Measurements from ENCODE around the gene MRPL18.
"Not testable (repeated sequence)": the region's sequence is repeated elsewhere in the genome, so short reads cannot be mapped to it uniquely, and the experiment has no call there.

Gene MRPL18

DNA sequence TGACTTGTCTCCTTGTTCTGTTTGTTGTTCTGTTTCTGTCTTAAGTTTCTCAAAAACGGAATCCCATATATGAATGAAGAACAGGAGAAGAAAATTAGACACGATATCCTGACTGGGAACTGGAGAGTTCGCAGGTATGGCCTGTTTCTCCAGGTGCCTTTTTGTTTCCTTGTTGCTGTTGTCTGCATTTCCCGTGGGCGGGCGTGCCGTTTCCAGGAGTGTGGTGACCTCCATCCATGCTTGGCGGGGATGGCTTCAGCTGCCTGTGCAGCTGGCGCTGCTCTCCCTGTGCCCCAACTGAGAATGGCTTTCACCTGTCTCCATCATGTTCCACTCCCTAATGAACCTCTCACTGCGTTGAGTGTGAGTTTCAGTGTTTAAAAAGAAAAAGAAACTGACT lies 14.2 kb downstream of the MRPL18 start:
- Histone ChIP-seq H3K4me1 (ENCODE audit: insufficient read depth, low read length) (no peaks in the 10 kb centered on the region), H3K27ac (ENCODE audit: low read depth, low read length) (no peak overlapping the region), H3K9ac (ENCODE audit: low read depth, low read length) (no peak overlapping the region), H3K4me3 (ENCODE audit: low read length) (no peak overlapping the region), H3K36me3 (ENCODE audit: insufficient read depth, low read length) (no peaks in the 10 kb centered on the region), H3K27me3 (ENCODE audit: insufficient read depth, low read length) (no peaks in the 10 kb centered on the region), H3K9me3 (ENCODE audit: insufficient read depth, low read depth, low read length) (no peaks in the 10 kb centered on the region)
- 95% methylated on average over 9 of the region's 10 CpGs for WGBS

DNA sequence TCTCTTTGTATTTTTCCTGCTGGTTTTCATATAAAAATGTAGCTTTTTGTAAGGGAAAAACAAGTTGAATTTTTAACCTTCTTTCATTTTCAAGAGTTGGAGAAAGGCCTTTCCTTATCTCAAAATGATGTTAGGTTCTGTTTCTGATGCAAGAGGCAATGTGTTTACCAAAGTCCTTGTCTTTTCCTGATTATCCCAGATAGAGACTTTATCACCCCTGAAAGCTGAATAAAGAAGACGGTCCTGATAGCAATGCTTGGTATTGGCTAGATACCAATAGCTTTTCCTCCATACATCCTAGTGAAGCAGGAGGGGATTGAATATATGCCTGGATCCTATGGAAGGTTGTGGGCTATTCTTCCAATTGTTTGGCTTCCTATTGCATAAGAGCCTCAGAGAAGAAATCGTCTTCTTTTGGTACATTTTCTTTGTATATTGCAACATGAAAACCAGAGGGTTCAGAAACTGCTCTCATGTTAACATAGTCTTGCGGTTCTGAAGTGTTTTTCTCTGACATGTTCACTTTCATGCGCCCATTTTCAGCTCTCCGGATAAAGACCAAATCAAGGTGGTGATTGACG lies 15.3 kb downstream of the MRPL18 start:
- H3K4me1 ChIP-seq (ENCODE audit: insufficient read depth, low read length), result no peaks in the 10 kb centered on the region
- H3K9me3 ChIP-seq (ENCODE audit: insufficient read depth, low read depth, low read length), result no peaks in the 10 kb centered on the region
- H3K9ac ChIP-seq (ENCODE audit: low read depth, low read length), result no peak overlapping the region
- whole genome bisulfite sequencing, result 89% methylated on average over 5 of the region's 6 CpGs
- H3K27ac ChIP-seq (ENCODE audit: low read depth, low read length), result no peak overlapping the region
- no peaks in the 10 kb centered on the region for H3K36me3 ChIP-seq (ENCODE audit: insufficient read depth, low read length)
- no peaks in the 10 kb centered on the region for H3K27me3 ChIP-seq (ENCODE audit: insufficient read depth, low read length)
- no peak overlapping the region for H3K4me3 ChIP-seq (ENCODE audit: low read length)

- Histone ChIP-seq H3K9ac (ENCODE audit: low read depth, low read length) (no peak overlapping the region), H3K27ac (ENCODE audit: low read depth, low read length) (no peak overlapping the region), H3K4me1 (ENCODE audit: insufficient read depth, low read length) (no peaks in the 10 kb centered on the region), H3K36me3 (ENCODE audit: insufficient read depth, low read length) (no peaks in the 10 kb centered on the region), H3K9me3 (ENCODE audit: insufficient read depth, low read depth, low read length) (no peaks in the 10 kb centered on the region), H3K27me3 (ENCODE audit: insufficient read depth, low read length) (no peaks in the 10 kb centered on the region), H3K4me3 (ENCODE audit: low read length) (no peak overlapping the region)
- WGBS, result 93% methylated on average over 9 of the region's 9 CpGs
Measured at GRCh38 chr6:159806021-159806458, 15.8 kb downstream of the MRPL18 start.

- 93% methylated on average over 4 of the region's 5 CpGs for WGBS
Measured at GRCh38 chr6:159807150-159807858, 17.0 kb downstream of the MRPL18 start.

GRCh38 chr6:159808647-159809046 lies 18.4 kb downstream of the MRPL18 start:
- WGBS, result 92% methylated on average over 6 of the region's 6 CpGs
- Histone ChIP-seq H3K9ac (ENCODE audit: low read depth, low read length) (no peak overlapping the region), H3K36me3 (ENCODE audit: insufficient read depth, low read length) (no peaks in the 10 kb centered on the region), H3K9me3 (ENCODE audit: insufficient read depth, low read depth, low read length) (no peaks in the 10 kb centered on the region), H3K27me3 (ENCODE audit: insufficient read depth, low read length) (no peaks in the 10 kb centered on the region), H3K4me3 (ENCODE audit: low read length) (no peak overlapping the region), H3K27ac (ENCODE audit: low read depth, low read length) (no peak overlapping the region), H3K4me1 (ENCODE audit: insufficient read depth, low read length) (peaks cover 9% of the 10 kb centered on the region; the same call in 1 of the 2 replicates)

More at GRCh38 chr6:159807150-159807858, 17.0 kb downstream of the MRPL18 start:
- Histone ChIP-seq H3K36me3 (ENCODE audit: insufficient read depth, low read length) (no peaks in the 10 kb centered on the region), H3K9ac (ENCODE audit: low read depth, low read length) (no peak overlapping the region), H3K4me1 (ENCODE audit: insufficient read depth, low read length) (0 out of 2 replicates have a peak, but pooled peaks cover under 1% of the 10 kb centered on the region), H3K4me3 (ENCODE audit: low read length) (no peak overlapping the region), H3K9me3 (ENCODE audit: insufficient read depth, low read depth, low read length) (no peaks in the 10 kb centered on the region), H3K27me3 (ENCODE audit: insufficient read depth, low read length) (no peaks in the 10 kb centered on the region), H3K27ac (ENCODE audit: low read depth, low read length) (no peak overlapping the region)

DNA sequence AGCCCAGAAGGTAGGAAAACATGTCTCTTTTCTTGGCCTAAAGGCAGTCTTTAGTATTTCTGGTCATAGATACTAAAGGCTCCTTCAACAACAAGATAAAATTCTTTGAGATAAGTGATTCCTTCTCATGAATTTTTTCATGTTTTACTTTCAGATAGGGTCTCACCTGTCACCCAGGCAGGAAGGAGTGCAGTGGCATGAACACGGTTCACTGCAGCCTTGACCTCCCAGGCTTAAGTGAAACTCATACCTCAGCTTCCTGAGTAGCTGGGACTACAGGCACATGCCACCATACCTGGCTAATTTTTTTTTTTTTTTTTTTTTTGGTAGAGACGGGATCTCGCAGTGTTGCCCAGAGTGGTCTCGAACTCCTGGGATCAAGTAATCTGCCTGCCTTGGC lies 18.9 kb downstream of the MRPL18 start:
- WGBS, result 97% methylated on average over 4 of the region's 4 CpGs
- Histone ChIP-seq H3K4me1 (ENCODE audit: insufficient read depth, low read length) (peaks cover 9% of the 10 kb centered on the region; the same call in 1 of the 2 replicates), H3K4me3 (ENCODE audit: low read length) (no peak overlapping the region), H3K9me3 (ENCODE audit: insufficient read depth, low read depth, low read length) (no peaks in the 10 kb centered on the region), H3K27ac (ENCODE audit: low read depth, low read length) (no peak overlapping the region), H3K36me3 (ENCODE audit: insufficient read depth, low read length) (no peaks in the 10 kb centered on the region), H3K9ac (ENCODE audit: low read depth, low read length) (no peak overlapping the region), H3K27me3 (ENCODE audit: insufficient read depth, low read length) (no peaks in the 10 kb centered on the region)

DNA sequence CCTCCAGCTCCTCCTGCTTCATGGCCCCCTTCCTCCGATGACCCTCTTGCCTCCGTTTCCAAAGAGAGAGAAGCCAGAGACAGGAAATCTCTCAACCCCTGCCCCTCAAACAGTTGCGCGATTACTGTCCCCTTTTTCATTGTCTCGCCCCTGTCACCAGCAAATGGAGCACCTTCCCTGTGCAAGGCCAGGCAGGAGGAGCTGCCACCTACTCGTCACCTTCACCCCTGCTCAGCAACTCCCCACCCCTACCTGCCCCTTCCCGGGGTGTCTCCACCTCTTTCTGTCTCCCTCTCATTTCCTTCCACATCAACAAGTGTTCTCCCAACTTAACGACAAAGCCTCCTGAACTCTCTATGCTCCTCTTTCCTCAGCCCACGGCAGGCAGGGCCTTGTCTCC lies 23.5 kb downstream of the MRPL18 start:
- Histone ChIP-seq H3K27me3 (ENCODE audit: insufficient read depth, low read length) (no peaks in the 10 kb centered on the region), H3K36me3 (ENCODE audit: insufficient read depth, low read length) (no peaks in the 10 kb centered on the region), H3K9me3 (ENCODE audit: insufficient read depth, low read depth, low read length) (no peaks in the 10 kb centered on the region), H3K4me1 (ENCODE audit: insufficient read depth, low read length) (peaks cover 9% of the 10 kb centered on the region; the same call in 1 of the 2 replicates), H3K27ac (ENCODE audit: low read depth, low read length) (no peak overlapping the region), H3K9ac (ENCODE audit: low read depth, low read length) (no peak overlapping the region), H3K4me3 (ENCODE audit: low read length) (no peak overlapping the region)
- WGBS, result 87% methylated on average over 9 of the region's 9 CpGs

DNA sequence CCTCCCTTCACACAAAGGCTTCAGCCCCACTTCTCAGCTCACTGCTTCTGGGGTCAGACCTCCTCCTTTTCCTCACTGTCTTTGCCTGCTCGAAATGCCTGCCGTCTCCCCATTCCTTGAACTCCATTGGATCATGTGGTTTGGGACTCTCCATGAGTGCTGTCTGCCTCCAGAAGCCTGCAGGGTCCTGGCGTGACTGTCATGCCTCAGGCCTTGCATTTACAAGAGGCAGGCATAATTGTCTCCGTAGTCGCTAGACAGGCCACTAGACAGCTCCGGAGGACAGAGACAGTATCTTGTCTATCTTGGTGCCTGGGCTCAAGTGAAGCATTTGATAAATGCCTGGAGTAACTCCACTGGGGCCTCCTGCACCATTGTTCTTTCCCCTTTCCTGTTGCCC lies 25.1 kb downstream of the MRPL18 start:
- Histone ChIP-seq H3K9me3 (ENCODE audit: insufficient read depth, low read depth, low read length) (no peaks in the 10 kb centered on the region), H3K27ac (ENCODE audit: low read depth, low read length) (no peak overlapping the region), H3K4me3 (ENCODE audit: low read length) (no peak overlapping the region), H3K4me1 (ENCODE audit: insufficient read depth, low read length) (peaks cover 9% of the 10 kb centered on the region; the same call in 1 of the 2 replicates), H3K9ac (ENCODE audit: low read depth, low read length) (no peak overlapping the region), H3K36me3 (ENCODE audit: insufficient read depth, low read length) (no peaks in the 10 kb centered on the region), H3K27me3 (ENCODE audit: insufficient read depth, low read length) (no peaks in the 10 kb centered on the region)
- 75% methylated on average over 6 of the region's 6 CpGs for WGBS

GRCh38 chr6:159816775-159817174 lies 26.5 kb downstream of the MRPL18 start:
- WGBS, result 93% methylated on average over 3 of the region's 3 CpGs
- H3K9ac ChIP-seq (ENCODE audit: low read depth, low read length); H3K36me3 ChIP-seq (ENCODE audit: insufficient read depth, low read length); H3K9me3 ChIP-seq (ENCODE audit: insufficient read depth, low read depth, low read length); H3K27ac ChIP-seq (ENCODE audit: low read depth, low read length); H3K27me3 ChIP-seq (ENCODE audit: insufficient read depth, low read length); H3K4me3 ChIP-seq (ENCODE audit: low read length); H3K4me1 ChIP-seq (ENCODE audit: insufficient read depth, low read length): not testable (repeated sequence)

- no peak overlapping the region for H3K4me3 ChIP-seq (ENCODE audit: low read length)
- no peak overlapping the region for H3K27ac ChIP-seq (ENCODE audit: low read depth, low read length)
- 0 out of 2 replicates have a peak, but pooled peaks cover under 1% of the 10 kb centered on the region for H3K4me1 ChIP-seq (ENCODE audit: insufficient read depth, low read length)
- 94% methylated on average over 23 of the region's 23 CpGs for WGBS
- no peaks in the 10 kb centered on the region for H3K9me3 ChIP-seq (ENCODE audit: insufficient read depth, low read depth, low read length)
- H3K36me3 ChIP-seq (ENCODE audit: insufficient read depth, low read length), result no peaks in the 10 kb centered on the region
- no peaks in the 10 kb centered on the region for H3K27me3 ChIP-seq (ENCODE audit: insufficient read depth, low read length)
- H3K9ac ChIP-seq (ENCODE audit: low read depth, low read length), result no peak overlapping the region
Measured at GRCh38 chr6:159817951-159818739, 27.9 kb downstream of the MRPL18 start.

- Histone ChIP-seq H3K4me3 (ENCODE audit: low read length) (no peak overlapping the region), H3K9ac (ENCODE audit: low read depth, low read length) (no peak overlapping the region), H3K27ac (ENCODE audit: low read depth, low read length) (no peak overlapping the region), H3K9me3 (ENCODE audit: insufficient read depth, low read depth, low read length) (no peaks in the 10 kb centered on the region), H3K27me3 (ENCODE audit: insufficient read depth, low read length) (no peaks in the 10 kb centered on the region), H3K4me1 (ENCODE audit: insufficient read depth, low read length) (no peaks in the 10 kb centered on the region), H3K36me3 (ENCODE audit: insufficient read depth, low read length) (no peaks in the 10 kb centered on the region)
- 94% methylated on average over 16 of the region's 16 CpGs for WGBS
Measured at GRCh38 chr6:159819098-159819497, 28.8 kb downstream of the MRPL18 start.

Measured in HUES64 (cell line).